Measurements from ENCODE around the gene HNRNPA2B1.

DNA sequence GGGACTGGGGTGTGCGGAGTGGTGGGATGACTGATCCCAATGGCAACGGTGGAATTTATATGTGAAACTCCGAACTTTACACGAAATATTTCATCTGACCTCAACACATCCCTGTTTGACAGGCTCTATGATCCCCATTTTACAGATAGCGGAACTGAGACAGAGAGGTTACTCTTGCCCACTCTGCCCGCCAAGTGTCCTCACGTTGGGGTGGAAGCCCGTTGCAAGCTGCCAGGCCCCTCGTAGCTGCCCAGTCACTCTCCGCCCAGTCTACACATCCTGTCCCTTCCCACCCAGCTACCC is 48.9 kb downstream of the HNRNPA2B1 start:
- TF ChIP-seq, protein P1, sequence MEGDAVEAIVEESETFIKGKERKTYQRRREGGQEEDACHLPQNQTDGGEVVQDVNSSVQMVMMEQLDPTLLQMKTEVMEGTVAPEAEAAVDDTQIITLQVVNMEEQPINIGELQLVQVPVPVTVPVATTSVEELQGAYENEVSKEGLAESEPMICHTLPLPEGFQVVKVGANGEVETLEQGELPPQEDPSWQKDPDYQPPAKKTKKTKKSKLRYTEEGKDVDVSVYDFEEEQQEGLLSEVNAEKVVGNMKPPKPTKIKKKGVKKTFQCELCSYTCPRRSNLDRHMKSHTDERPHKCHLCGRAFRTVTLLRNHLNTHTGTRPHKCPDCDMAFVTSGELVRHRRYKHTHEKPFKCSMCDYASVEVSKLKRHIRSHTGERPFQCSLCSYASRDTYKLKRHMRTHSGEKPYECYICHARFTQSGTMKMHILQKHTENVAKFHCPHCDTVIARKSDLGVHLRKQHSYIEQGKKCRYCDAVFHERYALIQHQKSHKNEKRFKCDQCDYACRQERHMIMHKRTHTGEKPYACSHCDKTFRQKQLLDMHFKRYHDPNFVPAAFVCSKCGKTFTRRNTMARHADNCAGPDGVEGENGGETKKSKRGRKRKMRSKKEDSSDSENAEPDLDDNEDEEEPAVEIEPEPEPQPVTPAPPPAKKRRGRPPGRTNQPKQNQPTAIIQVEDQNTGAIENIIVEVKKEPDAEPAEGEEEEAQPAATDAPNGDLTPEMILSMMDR (IDR thresholded peaks at IDR 0.05): no peak
- no peak for TF ChIP-seq POLR2A (IDR thresholded peaks at IDR 0.05)
